ENCODE results near the gene DCAF7.

The DCAF7 gene

GRCh38 chr17:63519972-63520882 is 30.1 kb upstream of the DCAF7 start:
- Histone ChIP-seq H3K4me1 (ENCODE audit: control insufficient read depth, low read length) (no peaks in the 10 kb centered on the region), H3F3A (ENCODE audit: control insufficient read depth, insufficient read depth) (no peaks in the 10 kb centered on the region), H3K9me3 (ENCODE audit: control insufficient read depth, insufficient read depth, low read length) (no peaks in the 10 kb centered on the region), H3K9me2 (replicated peaks; ENCODE audit: control insufficient read depth, low read length) (no peaks in the 10 kb centered on the region), H3K27me3 (ENCODE audit: control insufficient read depth, low read length) (peaks cover 41% of the 10 kb centered on the region), H4K20me1 (ENCODE audit: control insufficient read depth, insufficient read depth, low read depth, low read length) (0 out of 2 replicates have a peak, but pooled peaks cover 2% of the 10 kb centered on the region), H3K4me3 (ENCODE audit: low read length) (no peak overlapping the region), H3K36me3 (ENCODE audit: control insufficient read depth, low read length) (no peaks in the 10 kb centered on the region), H3K4me2 (ENCODE audit: low read length) (no peak overlapping the region), H3K27ac (ENCODE audit: low read depth, low read length) (no peak overlapping the region), H3K79me2 (ENCODE audit: control insufficient read depth, low read length) (no peaks in the 10 kb centered on the region)
- TF ChIP-seq EZH2phosphoT487 (IDR thresholded peaks at IDR 0.05; ENCODE audit: borderline replicate concordance, low read length): no peak
- TF ChIP-seq CTCF (IDR thresholded peaks at IDR 0.05; ENCODE audit: low read depth, low read length, poor library complexity, severe bottlenecking): no peak

- H3K4me3 ChIP-seq (ENCODE audit: low read length): no peak within 1 kb of the TSS
- H3K4me2 ChIP-seq (ENCODE audit: low read length): no peak within 1 kb of the TSS
- no peaks in the 10 kb centered on the region for H3F3A ChIP-seq (ENCODE audit: control insufficient read depth, insufficient read depth)
- H3K27ac ChIP-seq (ENCODE audit: low read depth, low read length): no peak within 1 kb of the TSS
- H3K4me1 ChIP-seq (ENCODE audit: control insufficient read depth, low read length): no peaks in the 10 kb centered on the region
- H3K27me3 ChIP-seq (ENCODE audit: control insufficient read depth, low read length): peaks cover 37% of the 10 kb centered on the region
- H4K20me1 ChIP-seq (ENCODE audit: control insufficient read depth, insufficient read depth, low read depth, low read length): 0 out of 2 replicates have a peak, but pooled peaks cover 2% of the 10 kb centered on the region
- no peaks in the 10 kb centered on the region for H3K79me2 ChIP-seq (ENCODE audit: control insufficient read depth, low read length)
- no peaks in the 10 kb centered on the region for H3K36me3 ChIP-seq (ENCODE audit: control insufficient read depth, low read length)
- no peaks in the 10 kb centered on the region for H3K9me3 ChIP-seq (ENCODE audit: control insufficient read depth, insufficient read depth, low read length)
- TF ChIP-seq EZH2phosphoT487 (IDR thresholded peaks at IDR 0.05; ENCODE audit: borderline replicate concordance, low read length) (no peak), CTCF (IDR thresholded peaks at IDR 0.05; ENCODE audit: low read depth, low read length, poor library complexity, severe bottlenecking) (no peak)
- H3K9me2 ChIP-seq (replicated peaks; ENCODE audit: control insufficient read depth, low read length): no peaks in the 10 kb centered on the region
These were observed 26.9 kb upstream of the DCAF7 start, which contains the start of gene KCNH6 for GRCh38 chr17:63523253-63523855. KCNH6 (plus strand) TSS chr17:63523358; CDS start chr17:63523414, 56 bp downstream.

- Histone ChIP-seq H3K4me1 (ENCODE audit: control insufficient read depth, low read length) (no peaks in the 10 kb centered on the region), H3K27ac (ENCODE audit: low read depth, low read length) (no peak overlapping the region), H3F3A (ENCODE audit: control insufficient read depth, insufficient read depth) (no peaks in the 10 kb centered on the region), H3K9me3 (ENCODE audit: control insufficient read depth, insufficient read depth, low read length) (no peaks in the 10 kb centered on the region), H3K4me2 (ENCODE audit: low read length) (no peak overlapping the region), H3K36me3 (ENCODE audit: control insufficient read depth, low read length) (no peaks in the 10 kb centered on the region), H3K4me3 (ENCODE audit: low read length) (no peak overlapping the region), H3K9me2 (replicated peaks; ENCODE audit: control insufficient read depth, low read length) (no peaks in the 10 kb centered on the region), H3K79me2 (ENCODE audit: control insufficient read depth, low read length) (no peaks in the 10 kb centered on the region), H4K20me1 (ENCODE audit: control insufficient read depth, insufficient read depth, low read depth, low read length) (0 out of 2 replicates have a peak, but pooled peaks cover 2% of the 10 kb centered on the region), H3K27me3 (ENCODE audit: control insufficient read depth, low read length) (peaks cover 37% of the 10 kb centered on the region)
- no peak for TF ChIP-seq EZH2phosphoT487 (IDR thresholded peaks at IDR 0.05; ENCODE audit: borderline replicate concordance, low read length)
- no peak for TF ChIP-seq CTCF (IDR thresholded peaks at IDR 0.05; ENCODE audit: low read depth, low read length, poor library complexity, severe bottlenecking)
These were observed 26.2 kb upstream of the DCAF7 start for GRCh38 chr17:63524051-63524450.
